GM11168 (cell line): ENCODE measurements around the gene RBM20.

Experiments
- in situ Hi-C: fragments of 300-500 bp; cut with MboI; formaldehyde crosslinking; loops from one replicate; pipeline ENCODE4 v1.12.0; 2022; ENCODE audit warnings: low sequenced_read_pairs; ENCODE audit not compliant: unreplicated experiment

Gene RBM20

DNA sequence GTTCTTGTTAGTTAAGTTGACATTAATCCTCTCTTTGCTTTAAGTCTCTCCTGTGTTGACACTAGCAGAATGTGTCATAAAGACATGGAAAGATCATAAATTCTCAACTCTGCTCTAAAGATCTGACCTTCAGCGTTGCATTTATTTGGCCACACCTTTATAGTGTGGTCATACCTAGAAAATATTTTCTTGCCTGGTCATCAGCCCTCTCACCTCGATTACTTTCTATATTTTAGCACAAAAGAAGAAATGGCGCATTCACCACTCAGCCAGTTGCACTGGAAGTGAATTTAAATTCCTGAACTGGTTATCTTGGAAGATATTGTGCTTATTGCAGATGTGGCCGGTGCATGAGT is 130.9 kb downstream of the RBM20 start:
- in situ Hi-C loops, result no loop called here

DNA sequence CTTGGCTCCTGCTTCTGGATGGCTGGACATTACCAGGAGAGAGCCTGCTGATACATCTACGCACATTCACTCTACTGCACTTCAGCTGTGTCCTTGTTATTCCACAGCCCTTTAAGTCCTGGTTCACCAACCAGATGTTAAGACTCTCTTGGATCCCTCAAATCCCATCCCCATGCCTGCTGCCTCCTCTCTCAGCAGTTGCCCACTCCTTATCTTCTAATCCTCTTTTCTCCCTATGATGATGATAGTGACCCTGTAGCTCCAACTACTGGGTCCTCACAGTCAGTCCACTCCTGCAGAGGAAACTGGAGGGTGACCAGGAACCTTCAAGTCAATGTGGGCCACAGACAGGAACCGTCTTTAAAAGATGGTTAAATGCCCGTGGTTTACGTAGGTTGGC is 131.3 kb downstream of the RBM20 start:
- in situ Hi-C loops, result no loop called here

DNA sequence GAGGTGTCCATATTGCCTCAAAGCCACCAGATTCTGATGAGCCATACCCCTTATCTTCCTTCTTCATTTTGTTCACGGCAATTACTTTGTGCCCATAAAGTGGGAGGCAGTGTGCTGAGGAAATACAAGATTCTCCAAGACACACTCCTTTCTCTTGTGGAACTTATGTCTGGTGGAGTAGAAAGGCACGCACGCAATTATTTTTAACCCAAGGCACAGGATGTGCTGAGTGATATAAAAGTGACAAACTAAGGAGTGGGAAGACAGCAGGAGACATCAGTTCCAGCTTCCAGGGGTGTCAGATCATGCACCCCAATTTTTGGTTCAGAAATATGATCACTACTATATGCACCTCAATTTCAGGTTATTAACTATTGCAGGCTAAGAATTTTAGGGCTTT is 132.9 kb downstream of the RBM20 start:
- in situ Hi-C loops, result no loop called here

DNA sequence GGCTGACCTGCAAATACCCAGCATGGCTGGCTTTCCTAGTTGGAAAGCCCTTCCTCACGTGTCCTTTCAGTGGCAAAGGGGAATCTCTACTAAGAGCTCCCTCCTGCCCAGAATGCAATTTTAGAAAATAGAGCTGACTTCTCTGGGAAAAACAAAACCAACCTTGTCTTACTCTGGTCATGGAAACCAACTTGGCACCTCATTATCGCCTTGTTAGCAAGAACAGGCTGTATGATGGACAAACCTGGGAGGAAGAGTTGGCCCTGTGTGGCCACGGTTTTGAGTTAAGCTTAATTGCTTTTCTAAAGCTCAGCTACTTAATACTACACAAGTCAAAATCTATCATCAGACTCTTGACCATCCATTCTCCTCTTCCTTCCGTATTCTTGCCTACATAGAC is 133.5 kb downstream of the RBM20 start:
- in situ Hi-C loops, result no loop called here

DNA sequence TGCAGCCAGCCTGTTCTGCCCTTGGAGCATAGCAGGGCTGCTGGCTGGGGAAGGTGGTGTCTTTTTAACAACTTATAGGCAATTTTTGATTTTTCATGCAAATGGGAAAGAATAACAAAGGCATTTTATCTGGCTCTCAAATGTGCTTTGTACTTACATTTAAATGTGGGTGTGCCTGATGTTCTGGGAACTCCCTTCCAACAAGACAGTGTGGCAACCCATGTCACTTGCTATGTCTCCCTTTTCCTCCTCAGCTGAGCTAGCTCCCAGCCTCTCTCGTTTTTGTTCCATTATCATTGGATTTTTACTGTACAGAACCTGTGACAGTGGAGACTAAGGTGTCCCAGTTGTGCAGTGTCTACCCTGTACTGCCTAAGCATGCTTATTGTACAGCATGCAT is 134.1 kb downstream of the RBM20 start:
- in situ Hi-C loops, result no loop called here

DNA sequence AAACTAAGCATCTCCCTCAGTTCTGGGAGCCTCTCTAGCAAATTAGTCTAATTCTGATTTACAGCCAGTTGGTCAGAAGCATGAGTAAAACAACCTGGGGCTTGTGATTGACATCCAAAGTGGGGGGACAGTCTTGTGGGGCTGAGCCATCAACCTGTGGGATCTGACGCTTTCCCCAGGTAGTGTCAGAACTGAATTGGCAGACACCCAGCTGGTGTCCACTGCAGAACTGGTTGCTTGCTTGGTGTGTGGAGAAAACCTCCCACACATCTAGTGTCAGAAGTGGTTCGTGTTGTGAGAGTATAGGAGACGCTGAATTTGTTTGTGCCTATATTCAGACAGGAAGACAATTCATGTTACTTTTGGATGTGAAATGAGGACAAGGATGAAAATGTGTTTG is 135.4 kb downstream of the RBM20 start:
- in situ Hi-C loops, result no loop called here

DNA sequence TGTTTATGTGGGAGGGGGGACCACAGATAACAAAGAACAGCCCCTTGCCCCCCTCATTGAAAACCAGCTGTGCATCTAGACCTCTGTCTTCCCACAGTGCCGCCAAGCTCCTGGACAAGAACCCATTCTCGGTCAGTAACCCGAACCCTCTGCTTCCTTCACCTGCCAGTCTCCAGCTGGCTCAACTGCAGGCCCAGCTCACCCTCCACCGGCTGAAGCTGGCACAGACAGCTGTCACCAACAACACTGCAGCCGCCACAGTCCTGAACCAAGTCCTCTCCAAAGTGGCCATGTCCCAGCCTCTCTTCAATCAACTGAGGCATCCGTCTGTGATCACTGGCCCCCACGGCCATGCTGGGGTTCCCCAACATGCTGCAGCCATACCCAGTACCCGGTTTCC is 136.6 kb downstream of the RBM20 start:
- in situ Hi-C loops, result no loop called here

DNA sequence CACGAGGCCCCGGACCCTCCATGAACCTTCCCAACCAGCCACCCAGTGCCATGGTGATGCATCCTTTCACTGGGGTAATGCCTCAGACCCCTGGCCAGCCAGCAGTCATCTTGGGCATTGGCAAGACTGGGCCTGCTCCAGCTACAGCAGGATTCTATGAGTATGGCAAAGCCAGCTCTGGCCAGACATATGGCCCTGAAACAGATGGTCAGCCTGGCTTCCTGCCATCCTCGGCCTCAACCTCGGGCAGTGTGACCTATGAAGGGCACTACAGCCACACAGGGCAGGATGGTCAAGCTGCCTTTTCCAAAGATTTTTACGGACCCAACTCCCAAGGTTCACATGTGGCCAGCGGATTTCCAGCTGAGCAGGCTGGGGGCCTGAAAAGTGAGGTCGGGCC is 137.0 kb downstream of the RBM20 start:
- in situ Hi-C loops, result no loop called here

DNA sequence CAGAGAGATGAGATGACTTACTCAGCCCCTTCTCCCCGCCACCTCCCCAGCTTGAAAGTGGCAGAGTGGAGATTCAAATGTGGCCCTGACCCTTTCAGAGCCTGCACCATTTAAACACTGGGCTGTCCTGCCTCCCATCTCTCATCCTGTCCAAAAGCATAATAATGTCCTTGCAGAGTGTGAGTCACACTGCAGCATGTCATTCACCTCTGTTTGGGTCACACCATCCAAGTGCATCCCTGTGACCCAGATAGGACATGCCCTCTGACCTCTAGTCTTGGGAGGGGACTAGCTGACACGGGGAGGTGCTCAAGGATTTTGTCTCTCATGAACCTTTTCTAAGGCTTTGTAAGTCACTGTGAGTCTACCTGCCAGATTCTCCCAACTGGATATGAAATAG is 138.5 kb downstream of the RBM20 start:
- in situ Hi-C loops, result no loop called here

DNA sequence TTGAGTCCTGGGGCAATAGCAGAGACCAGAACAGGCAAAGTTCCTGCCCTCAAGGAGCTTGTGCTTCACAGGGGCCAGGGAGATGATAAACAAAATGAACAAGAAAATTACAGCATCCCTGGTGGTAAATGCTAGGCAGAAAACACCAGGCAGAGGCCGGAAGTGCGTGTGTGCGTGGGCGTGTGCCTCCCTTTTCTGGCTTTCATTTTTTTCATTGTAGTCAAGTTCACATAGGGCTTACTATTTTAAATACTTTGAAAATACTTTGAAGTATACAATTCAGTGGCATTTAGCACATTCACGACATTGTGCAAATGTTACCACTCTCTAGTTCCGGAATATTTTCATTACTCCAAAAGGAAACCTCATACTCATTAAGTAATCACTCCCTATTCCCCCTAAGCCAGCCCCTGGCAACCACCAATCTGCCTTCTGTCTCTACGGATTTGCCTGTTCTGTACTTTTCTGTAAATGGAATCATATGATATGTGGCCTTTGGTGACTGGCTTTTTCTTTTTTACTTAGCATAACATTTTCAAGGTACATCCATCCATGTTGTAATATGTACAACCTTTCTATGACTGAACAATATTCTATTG is 139.5 kb downstream of the RBM20 start:
- in situ Hi-C loops, result no loop called here

DNA sequence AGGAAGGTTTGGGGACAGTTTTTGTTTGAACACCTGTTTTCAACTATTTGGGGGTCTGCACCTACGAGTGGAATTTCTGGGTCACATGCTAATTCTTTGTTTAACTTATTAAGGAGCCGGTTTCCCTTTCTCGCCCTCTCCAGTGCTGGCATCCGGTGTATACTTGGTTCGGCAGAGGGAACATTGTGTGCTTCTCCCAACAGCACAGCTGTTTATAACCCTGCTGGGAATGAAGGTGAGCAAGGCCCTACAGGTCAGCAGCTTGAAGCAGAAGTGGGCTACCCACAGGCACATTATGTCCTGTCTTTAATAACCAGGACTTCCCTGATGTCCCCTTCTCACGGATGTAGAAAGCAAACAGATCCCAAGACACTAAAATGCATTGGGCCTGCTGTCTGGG is 140.1 kb downstream of the RBM20 start:
- in situ Hi-C loops, result no loop called here

DNA sequence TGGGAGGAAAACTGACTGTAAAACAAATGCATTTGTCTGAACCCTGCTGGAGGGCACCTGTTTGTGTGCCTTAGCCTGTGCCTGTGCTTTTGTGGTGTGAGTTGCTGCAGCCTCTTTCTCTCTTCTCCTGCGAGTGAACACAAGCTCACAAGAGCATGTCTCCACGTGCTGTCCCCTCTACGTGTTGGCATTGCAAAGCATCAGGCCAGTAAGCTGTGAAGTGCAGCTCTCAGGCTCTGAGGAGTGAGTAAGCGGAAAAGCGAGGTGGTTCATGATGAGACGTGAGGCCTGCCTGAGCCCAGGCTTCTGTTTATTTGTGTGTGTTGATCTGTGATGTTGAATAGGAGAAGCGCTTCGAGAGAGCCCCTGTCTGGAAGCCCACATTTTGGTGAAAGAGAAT is 142.0 kb downstream of the RBM20 start:
- in situ Hi-C loops, result no loop called here

DNA sequence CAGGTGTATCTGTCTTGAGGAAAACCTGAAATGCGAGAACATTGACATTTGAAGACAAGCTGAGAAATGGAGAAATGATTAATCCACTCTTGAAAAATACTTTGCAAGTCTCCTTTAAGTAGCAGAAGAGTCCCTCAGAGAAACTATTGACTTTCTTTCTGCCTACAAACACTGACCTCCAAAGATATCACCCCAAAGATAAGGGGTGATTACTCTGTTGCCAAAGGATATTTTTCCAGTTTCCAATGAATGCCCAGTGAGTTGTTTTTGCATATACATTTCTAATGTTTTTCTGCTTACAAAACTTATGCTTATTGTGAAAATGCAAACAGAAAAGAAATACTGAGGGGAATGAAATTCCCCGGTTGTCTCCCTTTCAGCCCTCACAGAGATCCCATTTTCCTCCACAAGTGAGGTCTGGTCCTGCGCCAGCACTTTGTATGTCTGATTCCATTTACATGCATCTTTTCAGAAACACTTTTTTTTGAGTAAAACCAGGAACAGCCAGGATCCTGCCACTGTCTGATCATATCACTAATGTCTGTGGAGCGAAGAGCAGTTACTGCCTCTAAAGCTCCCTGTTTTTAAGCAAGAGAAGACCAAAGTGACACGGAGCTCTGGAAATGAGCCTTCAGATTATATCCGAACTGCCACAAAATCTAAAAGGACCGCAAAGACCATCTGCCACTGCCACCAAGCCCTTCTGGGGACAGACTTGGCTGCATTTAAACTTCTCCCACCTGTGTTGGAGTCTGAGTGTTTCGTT is 144.7 kb downstream of the RBM20 start:
- in situ Hi-C loops, result no loop called here

DNA sequence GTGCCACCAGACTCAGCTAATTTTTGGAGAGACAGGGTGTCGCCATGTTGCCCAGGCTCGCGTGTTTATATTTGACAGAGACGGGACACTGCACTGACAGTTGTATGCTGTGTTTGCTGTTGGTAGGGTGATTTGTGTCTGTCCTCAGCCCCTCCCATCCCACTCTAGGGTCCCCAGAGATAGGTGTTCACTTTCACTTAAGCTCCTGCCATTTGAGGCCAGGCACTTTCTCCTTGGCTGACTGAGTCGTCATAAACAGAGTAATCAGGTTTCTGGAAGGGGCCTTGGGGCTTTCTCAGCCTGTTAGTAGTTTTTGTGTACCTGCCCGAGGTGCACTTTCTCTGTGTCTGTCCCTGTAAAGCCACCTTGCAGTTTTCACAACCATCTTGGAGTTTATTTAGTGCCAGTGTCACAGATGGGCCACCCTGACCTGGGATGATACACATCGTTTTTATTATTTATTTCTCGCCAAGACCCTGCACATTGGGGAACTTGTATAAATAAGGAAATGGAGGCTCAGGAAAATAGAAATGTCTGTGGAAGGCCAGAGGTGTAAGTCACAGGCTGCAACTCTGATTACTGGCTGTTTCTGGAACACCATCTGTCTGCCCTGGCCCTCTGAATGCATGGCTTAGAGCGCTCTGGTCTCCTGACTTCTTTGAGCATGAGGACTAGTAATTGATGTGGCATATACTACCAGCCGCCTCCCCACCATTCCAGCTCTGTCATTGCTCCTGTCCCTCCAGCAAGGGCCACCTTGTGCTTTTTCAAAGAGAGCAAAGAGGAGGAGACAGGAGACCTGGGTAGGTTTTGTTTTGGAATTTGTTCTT is 145.7 kb downstream of the RBM20 start:
- in situ Hi-C loops, result no loop called here

DNA sequence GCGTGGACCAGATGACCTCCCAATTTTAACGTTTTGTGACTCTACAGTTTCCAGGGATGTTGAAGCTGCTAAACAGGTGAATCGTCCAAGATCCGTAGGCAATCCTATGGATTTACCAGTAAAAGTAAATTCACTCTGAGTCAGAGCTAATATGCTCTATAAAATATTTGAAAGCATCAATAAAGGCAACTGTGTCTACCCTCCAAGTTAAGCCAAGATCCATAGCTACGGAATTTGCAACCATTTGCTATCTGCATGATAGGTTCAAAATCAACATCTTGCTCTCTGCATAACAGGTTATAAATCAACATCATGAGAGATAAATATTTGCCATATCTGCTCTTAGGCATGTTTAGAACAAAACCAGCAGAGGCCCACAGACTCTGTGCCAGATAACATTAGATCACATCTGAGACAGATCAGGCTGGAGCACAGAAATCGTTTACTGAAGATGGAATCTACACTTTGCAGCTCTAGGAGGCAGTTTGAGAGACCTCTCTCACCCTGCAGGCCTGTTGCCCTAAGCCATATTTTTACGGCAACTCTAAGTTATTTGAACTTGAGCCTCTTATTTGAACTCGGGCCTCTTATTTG is 146.9 kb downstream of the RBM20 start:
- in situ Hi-C loops, result no loop called here

DNA sequence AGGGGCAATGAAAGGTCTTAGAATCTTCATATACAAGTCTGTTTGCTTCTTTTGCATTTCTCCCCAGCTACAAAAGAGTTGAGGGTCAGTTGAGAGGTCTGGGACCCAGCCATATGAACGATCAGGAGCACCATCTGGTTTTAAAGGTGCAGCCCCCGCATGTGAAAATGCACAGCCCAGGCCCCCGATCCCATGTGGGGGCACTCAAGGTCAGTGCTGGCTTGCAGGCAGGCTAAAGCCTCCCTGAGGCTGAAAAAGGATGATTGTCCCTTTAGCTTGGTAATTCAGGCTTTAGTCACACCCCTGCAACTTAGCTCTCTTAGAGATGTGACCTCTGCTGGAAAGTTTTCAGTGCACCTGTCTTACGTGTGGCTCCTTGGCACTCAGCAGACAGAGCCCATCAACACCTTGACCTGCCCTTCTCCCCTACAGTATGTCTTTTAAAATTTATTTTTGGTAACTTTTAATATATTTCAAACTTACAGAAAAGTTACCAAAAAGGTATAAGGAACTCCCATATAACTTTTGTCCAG is 147.5 kb downstream of the RBM20 start:
- in situ Hi-C loops, result no loop called here

DNA sequence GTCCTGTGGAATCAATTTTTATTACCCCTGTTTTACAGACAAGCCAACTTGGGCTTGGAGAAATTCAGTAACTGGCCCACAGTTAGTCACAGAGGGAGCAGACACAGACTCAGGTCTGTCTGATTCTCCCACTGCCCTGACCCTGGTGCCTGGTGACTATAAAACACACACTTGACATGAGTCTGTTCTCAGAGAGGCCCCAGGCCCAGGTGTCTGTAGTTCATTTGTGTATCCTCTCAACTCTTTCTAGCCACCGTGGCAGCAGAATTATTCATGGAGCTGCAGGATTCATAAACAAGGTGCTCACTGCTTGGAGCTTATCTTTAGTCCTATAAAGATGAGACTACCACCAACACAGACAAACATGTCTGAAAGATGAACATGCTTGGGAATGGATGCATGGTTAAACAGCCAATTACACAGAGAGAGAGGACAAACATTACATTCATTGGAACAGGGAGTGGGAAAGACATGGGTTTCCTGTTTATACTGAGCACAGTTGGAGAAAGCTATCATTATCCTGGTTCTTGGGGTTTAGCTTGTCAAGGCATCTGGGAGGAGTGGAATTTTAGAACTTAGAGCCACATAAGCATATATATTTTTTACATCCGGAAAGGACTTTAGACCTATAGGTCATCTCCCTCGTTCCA is 148.5 kb downstream of the RBM20 start:
- in situ Hi-C loops, result no loop called here

DNA sequence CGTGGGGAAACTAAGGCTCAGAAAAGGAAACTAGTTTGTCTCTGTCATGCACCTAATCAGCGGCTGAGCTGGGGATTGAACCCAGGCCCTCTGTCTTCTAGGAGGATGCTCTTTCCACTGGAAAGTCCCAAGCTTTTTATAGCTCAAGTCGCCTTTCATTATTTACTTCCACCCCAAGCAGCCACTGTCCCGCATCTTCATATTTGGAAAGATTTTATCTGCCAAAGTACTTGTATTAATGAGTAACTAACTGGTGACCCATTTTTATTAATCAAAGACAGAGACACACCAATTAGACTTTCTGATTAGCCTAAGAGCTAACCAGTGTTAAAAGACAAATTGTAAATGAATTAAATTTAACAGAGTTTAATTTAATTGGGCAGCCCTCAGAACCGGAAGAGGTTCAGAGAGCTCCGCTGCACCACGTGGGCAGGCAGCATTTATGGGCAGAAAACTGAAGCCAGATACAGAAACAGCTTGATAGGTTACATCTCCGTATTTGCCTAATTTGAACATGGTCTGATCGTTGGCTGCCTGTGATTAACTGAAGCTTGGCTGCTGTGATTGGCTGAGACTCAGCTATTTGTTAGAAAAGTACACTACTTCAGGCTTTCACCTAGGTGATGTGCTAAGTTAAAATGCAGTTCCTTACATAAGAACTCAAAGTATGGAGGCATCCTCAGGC is 149.1 kb downstream of the RBM20 start:
- in situ Hi-C loops, result no loop called here

DNA sequence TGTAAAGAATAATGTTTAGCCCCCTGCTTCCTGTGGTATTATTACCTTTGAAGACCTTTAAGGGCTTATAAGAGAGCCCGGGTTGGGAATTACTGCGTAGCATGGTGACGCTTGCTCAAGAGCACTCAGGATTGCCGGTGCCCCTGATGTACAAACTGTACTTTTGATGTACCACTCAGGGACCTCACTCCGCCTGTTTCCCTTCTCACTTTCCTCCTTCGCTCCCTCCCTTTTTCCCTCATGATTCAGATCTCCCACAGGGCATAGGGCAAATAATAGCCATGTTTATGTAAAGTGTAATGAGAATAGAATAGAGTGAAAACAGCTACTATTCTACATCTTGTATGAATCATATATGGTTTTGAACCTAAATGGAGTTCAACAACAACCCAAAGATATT is 149.8 kb downstream of the RBM20 start:
- in situ Hi-C loops, result no loop called here

DNA sequence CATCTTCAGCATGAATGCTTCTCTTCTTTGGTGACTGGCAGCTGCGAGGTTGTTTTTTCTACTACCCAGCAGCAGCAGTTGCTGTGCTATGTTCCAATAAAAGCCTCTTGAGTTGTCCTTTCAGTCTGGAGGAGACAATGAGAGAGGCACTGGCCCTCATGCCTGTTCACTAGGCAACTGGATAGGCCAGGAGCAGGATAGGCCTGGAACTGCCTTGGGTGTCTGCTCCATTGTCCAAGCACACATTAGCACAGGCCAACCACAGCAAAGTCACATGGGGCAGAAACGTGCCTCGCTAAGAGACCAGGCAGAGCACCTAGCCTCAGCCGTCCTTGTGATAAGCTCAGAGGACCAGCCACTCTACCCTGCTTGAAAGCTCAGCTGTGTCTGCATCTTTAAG is 150.7 kb downstream of the RBM20 start:
- in situ Hi-C loops, result no loop called here
